ENCODE data around the gene PIKFYVE. TPM values are rescaled to one million over a fixed set of nuclear protein-coding genes. Genes with fewer than 3 reads are reported as not detected.

PIKFYVE gene
- total and polyA plus RNA-seq, 2 donors (not counting 1 experiment from before 2014, with no cell fraction given), result 20.3 to 80.9 TPM

DNA sequence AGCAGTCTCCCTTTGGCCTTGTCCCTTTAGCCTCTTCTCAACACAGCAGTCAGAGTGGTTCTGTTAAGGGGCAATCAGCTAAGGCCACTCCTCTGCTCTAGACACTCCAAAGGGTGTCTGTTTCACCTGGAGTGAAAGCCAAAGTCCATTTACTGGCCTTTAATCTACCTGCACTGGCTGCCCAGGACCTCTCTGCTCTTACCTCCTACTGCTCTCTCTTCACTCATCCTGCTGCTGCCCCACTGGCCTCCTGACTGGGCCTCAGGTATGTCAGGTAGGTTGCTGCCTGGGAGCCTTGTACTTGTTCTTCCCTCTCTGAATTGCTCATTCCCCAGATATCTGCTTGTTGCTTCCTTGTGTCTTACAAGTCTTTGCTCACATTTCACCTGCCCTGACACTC, 68.2 kb downstream of the PIKFYVE start:
- peaks cover 7% of the 10 kb centered on the region for H3K4me1 Mint-ChIP-seq
- Histone ChIP-seq H3K27me3 (replicated peaks in 1 of 4; ENCODE audit: control extremely low read depth in 1 of 4, control insufficient read depth in 3 of 4, insufficient read depth in 4 of 4, low read length in 3 of 4) (no peaks in the 10 kb centered on the region), H2AFZ (ENCODE audit: insufficient read depth, low read depth, low read length, poor library complexity, severe bottlenecking) (no peak overlapping the region), H3K9ac (ENCODE audit: low read length) (no peak overlapping the region), H3K36me3 (replicated peaks in 1 of 2; ENCODE audit: control extremely low read depth in 1 of 2, control insufficient read depth in 1 of 2, extremely low read depth in 1 of 2, insufficient read depth in 2 of 2, low read length in 1 of 2) (peaks cover 8 to 91% of the 10 kb centered on the region in 2 experiments), H3K4me3 (ENCODE audit: control extremely low read depth in 1 of 5, extremely low read depth in 1 of 5, insufficient read depth in 1 of 5, low read depth in 2 of 5, low read length in 4 of 5) (no peak overlapping the region), H4K20me1 (ENCODE audit: control insufficient read depth, insufficient read depth, low read length, poor library complexity, severe bottlenecking) (peaks cover 2% of the 10 kb centered on the region), H3K4me1 (ENCODE audit: control insufficient read depth in 2 of 2, insufficient read depth in 2 of 2, low read length in 2 of 2) (no peaks in the 10 kb centered on the region), H3K79me2 (ENCODE audit: control insufficient read depth, insufficient read depth, low read length) (peaks cover 22% of the 10 kb centered on the region), H3K9me3 (ENCODE audit: control extremely low read depth in 1 of 3, control insufficient read depth in 2 of 3, insufficient read depth in 1 of 3, low read length in 2 of 3) (no peaks in the 10 kb centered on the region), H3K4me2 (replicated peaks; ENCODE audit: low read depth, low read length, poor library complexity, severe bottlenecking) (no peak overlapping the region), H3K27ac (ENCODE audit: low read length in 2 of 2) (peak overlapping the region in 1 of 2 donors; percentile 55)
- DNase-seq (no peak), ATAC-seq (ENCODE audit: low read depth) (no peak)
- CTCF ChIA-PET, result no interaction called here
- no peak overlapping the region for H3K4me3 Mint-ChIP-seq
- POLR2A ChIA-PET, result no interaction called here
- TF ChIP-seq, protein P1, sequence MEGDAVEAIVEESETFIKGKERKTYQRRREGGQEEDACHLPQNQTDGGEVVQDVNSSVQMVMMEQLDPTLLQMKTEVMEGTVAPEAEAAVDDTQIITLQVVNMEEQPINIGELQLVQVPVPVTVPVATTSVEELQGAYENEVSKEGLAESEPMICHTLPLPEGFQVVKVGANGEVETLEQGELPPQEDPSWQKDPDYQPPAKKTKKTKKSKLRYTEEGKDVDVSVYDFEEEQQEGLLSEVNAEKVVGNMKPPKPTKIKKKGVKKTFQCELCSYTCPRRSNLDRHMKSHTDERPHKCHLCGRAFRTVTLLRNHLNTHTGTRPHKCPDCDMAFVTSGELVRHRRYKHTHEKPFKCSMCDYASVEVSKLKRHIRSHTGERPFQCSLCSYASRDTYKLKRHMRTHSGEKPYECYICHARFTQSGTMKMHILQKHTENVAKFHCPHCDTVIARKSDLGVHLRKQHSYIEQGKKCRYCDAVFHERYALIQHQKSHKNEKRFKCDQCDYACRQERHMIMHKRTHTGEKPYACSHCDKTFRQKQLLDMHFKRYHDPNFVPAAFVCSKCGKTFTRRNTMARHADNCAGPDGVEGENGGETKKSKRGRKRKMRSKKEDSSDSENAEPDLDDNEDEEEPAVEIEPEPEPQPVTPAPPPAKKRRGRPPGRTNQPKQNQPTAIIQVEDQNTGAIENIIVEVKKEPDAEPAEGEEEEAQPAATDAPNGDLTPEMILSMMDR (IDR thresholded peaks at IDR 0.05), result no peak
- no peak for TF ChIP-seq EZH2 (IDR thresholded peaks at IDR 0.05; ENCODE audit: borderline replicate concordance, insufficient read depth, low read depth, low read length, poor library complexity, severe bottlenecking)
- no peaks in the 10 kb centered on the region for H3K9me3 Mint-ChIP-seq (ENCODE audit: insufficient read depth)
- H3K27me3 Mint-ChIP-seq, result no peaks in the 10 kb centered on the region
- intact Hi-C loops (cut with micrococcal nuclease), result no loop called here
- H3K27ac Mint-ChIP-seq, result peak overlapping the region; percentile 64

- Mint-ChIP-seq H3K27me3 (no peaks in the 10 kb centered on the region), H3K9me3 (ENCODE audit: insufficient read depth) (no peaks in the 10 kb centered on the region), H3K4me1 (no peaks in the 10 kb centered on the region), H3K27ac (no peak overlapping the region), H3K4me3 (no peak overlapping the region)
- ChIA-PET CTCF (no interaction called here), POLR2A (no interaction called here)
- Histone ChIP-seq H4K20me1 (ENCODE audit: control insufficient read depth, insufficient read depth, low read length, poor library complexity, severe bottlenecking) (peaks cover 26% of the 10 kb centered on the region), H3K9me3 (ENCODE audit: control extremely low read depth in 1 of 3, control insufficient read depth in 2 of 3, insufficient read depth in 1 of 3, low read length in 2 of 3) (no peaks in the 10 kb centered on the region), H3K79me2 (ENCODE audit: control insufficient read depth, insufficient read depth, low read length) (no peaks in the 10 kb centered on the region), H3K27ac (ENCODE audit: low read length in 2 of 2) (peak overlapping the region in 1 of 2 donors; percentile 20), H3K4me2 (replicated peaks; ENCODE audit: low read depth, low read length, poor library complexity, severe bottlenecking) (no peak overlapping the region), H3K4me1 (ENCODE audit: control insufficient read depth in 2 of 2, insufficient read depth in 2 of 2, low read length in 2 of 2) (no peaks in the 10 kb centered on the region), H3K4me3 (ENCODE audit: control extremely low read depth in 1 of 5, extremely low read depth in 1 of 5, insufficient read depth in 1 of 5, low read depth in 2 of 5, low read length in 4 of 5) (no peak overlapping the region), H3K9ac (ENCODE audit: low read length) (no peak overlapping the region), H2AFZ (ENCODE audit: insufficient read depth, low read depth, low read length, poor library complexity, severe bottlenecking) (no peak overlapping the region), H3K36me3 (replicated peaks in 1 of 2; ENCODE audit: control extremely low read depth in 1 of 2, control insufficient read depth in 1 of 2, extremely low read depth in 1 of 2, insufficient read depth in 2 of 2, low read length in 1 of 2) (peaks cover 20 to 80% of the 10 kb centered on the region in 2 experiments), H3K27me3 (replicated peaks in 1 of 4; ENCODE audit: control extremely low read depth in 1 of 4, control insufficient read depth in 3 of 4, insufficient read depth in 4 of 4, low read length in 3 of 4) (no peaks in the 10 kb centered on the region)
- TF ChIP-seq EZH2 (IDR thresholded peaks at IDR 0.05; ENCODE audit: borderline replicate concordance, insufficient read depth, low read depth, low read length, poor library complexity, severe bottlenecking), result no peak
- TF ChIP-seq, protein P1 (IDR thresholded peaks at IDR 0.05), result no peak
- 94% methylated on average over 2 of the region's 4 CpGs for WGBS (ENCODE audit: insufficient coverage)
- DNase-seq (no peak), ATAC-seq (ENCODE audit: low read depth) (no peak)
- intact Hi-C loops (cut with micrococcal nuclease), result no loop called here
Observed at GRCh38 chr2:208346756-208347155, 80.7 kb downstream of the PIKFYVE start.
